Stimulated activated CD4-positive, alpha-beta T cell treated with anti-CD3 and anti-CD28 coated beads, TNF-alpha, amount 100 ng/mL, for 48 hours (primary cell): ENCODE results near the gene IDH3A.

ENCODE experiments used
- DNase-seq, 3 donors: peaks; one replicate each; pipeline ENCODE4 v3.0.0-alpha.2; 2020; ENCODE audit warnings: low read depth in 3 of 3

Gene IDH3A

DNA sequence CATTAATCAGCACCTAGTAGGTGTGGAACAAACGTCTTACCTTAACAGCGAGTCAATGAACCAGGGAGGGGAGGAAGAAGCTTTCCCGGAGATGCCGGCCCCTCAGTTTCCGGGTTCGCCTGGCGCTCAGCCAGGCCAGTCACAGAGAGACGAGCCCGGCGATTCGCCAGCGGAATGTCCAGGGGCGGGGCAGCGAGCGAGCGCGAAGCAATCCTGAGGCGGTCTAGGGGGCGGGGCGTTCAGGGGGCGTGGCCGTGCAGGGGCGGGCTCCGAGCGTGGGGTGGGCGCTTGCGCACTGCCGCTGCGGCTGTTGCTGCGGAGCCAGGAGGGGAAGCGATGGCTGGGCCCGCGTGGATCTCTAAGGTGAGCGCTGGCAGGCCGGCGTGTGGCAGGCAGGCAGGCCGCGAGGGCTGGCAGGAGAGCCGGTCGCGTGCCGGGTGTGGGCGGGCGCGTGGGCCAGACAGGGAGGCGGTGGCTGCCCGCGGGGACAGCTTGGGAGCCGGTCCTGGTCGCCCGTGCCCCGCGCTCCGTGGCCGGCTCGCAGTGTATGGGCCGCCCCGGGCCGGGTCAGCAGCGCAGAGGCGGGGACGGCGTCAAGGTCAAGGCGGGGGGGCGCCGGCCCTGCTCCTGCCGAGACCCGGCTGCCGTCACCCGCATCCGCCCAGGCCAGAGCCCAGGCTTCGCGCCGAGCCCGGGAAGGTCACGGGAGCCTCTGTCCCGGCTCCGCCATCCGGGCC is at the start of gene IDH3A:
Gene IDH3A (plus strand): TSS at position 295 of the 737 bp plus-strand sequence. CDS start 42 bp downstream, at position 337.
- DNase-seq = peak; percentile 97 to 100 (median 100)

DNA sequence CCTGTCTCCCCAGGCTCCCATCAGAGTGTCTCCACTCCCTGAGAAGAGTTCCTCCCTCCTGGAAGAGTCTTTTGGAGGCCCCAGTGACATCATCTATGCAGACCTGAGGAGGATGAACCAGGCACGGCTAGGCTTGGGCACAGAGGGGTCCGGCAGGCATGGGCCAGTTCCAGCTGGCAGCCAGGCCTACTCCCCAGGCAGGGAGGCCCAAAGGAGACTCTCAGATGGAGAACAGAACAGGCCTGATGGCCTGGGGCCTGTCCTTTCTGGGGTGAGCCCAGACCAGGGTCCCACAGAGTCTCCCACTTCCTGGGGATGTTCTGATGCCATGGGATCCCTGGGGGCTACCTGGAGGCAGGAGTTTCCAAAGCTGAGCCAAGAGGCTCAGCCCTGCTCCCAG is 48.3 kb upstream of the IDH3A start:
- no peak for DNase-seq

- DNase-seq = no peak
These were observed 47.6 kb upstream of the IDH3A start for GRCh38 chr15:78101423-78102105.

GRCh38 chr15:78102211-78102610 is 47.0 kb upstream of the IDH3A start:
- DNase-seq = no peak

DNA sequence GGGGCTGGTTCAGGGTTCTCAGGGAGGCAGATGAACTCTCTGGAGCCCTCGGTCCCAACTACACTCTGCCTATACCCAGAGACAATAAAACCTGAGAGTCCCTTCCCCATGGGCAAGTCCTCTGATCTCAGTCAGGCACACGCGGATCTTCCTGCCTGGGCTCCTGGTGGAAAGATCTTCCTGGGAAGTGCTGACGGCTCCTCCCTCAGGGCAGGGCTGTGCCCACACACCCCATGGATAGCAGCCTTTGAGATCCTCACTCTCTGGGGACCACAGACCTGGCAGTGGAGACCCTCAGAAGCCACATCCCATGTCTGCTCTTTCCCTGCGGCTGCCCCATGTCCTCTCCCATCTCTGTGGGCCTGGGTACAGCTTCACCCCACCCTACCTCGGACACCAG is 46.4 kb upstream of the IDH3A start:
- no peak for DNase-seq

GRCh38 chr15:78103406-78104118 is 45.6 kb upstream of the IDH3A start:
- DNase-seq = peak; percentile 35 to 54 (median 48)

- no peak for DNase-seq
These were observed 45.1 kb upstream of the IDH3A start for GRCh38 chr15:78104119-78104479.

DNA sequence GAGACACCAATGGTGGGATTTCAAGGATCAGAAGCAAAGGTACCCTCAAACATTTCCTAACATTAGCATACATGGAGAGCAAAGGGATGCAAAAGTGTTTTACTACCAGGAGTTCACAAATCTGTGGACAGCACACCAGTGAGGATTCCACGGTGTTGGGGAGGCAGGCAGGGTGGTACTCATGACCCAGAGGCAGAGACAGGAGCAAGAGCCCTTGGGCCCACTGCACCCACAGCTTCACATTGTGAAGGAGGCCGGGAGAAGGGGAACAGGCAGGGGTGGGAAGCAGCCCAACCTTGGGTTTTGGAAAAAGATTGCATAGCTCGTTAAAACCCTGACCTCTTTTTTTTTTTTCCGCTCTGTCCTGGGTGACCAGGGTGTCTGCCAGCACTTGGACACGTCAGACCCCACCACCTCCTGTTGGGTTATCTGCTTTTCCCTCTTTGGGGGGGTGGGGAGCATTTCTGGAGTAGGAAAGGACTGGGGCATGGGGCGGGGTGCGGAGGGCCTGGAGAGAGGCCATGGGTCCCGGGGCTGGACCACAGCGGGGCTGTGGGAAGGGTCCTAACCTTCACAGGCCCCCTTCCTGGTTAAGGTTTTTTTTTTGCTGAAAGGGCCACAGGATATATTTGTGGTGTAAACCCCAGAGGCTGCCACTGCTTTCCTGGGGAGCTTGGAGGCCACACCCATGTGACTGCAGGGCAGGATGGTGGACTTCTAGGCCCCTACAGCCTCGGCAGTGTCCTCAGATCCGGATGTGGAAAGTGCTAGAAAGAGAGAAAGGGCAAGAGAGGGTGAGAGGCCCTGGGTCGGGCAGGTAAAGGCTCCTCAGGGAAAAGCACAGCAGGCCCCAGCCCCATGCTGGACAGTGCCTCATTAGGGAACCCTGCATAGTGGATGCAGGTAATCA is 44.3 kb upstream of the IDH3A start:
- no peak for DNase-seq

GRCh38 chr15:78105476-78106241 is 43.5 kb upstream of the IDH3A start:
- DNase-seq = no peak

- DNase-seq = no peak
These were observed 41.7 kb upstream of the IDH3A start for GRCh38 chr15:78107471-78107870.

DNA sequence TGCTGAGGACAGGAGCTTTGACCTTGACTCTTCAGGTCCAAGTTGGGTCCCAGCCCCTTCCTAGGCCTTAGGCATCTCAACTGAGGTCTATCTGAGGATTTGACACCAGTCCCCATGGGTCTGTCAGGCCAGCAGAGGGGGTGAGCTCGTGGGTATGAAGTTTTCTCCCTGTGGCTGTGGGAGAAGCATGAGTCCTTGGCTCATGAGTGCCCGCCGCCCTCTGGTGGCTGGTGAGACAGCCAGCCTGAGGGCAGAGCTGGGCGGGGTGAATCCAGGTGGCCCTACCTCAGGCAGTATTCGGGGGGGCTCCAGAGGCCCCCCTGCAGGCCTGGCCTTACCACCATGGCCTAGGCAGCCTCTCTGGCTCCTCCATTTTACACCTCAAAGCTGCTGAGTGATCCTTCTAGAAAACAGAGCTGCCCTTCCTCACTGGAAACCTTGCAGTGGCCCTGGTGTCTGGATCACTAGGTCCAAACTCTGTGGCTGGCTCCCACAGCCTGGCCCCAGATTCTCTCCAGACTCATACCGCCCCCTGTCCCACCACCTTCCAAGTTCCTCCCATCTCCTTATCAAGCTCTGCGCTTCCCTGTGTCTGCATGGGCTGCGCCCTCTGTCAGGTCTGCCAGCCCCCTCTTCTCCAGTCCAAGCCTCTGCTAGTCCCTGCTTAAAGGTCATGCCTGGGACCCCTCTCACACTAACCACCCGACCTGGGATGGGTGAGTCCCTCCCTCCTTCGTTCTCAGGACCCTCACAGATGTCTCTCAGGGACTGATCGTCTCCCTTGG is 40.7 kb upstream of the IDH3A start:
- DNase-seq = peak; percentile 64 to 84 (median 75)

DNA sequence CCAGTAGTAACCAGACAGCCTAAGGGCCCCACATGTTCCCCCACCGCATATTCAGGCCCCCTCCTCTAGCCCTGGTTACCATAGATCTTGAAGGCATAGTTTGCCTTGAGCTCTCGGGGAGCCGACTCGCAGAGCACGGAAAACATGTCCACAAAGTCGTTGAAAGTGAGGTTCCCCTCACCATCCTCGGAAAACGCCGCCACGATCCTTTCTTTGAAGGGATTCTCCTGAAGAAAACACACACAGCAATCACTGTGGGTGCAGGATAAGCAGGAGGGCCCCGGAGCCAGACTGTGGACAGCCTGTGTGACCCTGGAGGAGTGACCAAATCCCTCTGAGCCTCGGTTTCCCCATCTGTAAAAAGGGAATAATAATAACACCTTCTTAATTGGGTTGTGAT is 40.0 kb upstream of the IDH3A start:
- DNase-seq = no peak

DNA sequence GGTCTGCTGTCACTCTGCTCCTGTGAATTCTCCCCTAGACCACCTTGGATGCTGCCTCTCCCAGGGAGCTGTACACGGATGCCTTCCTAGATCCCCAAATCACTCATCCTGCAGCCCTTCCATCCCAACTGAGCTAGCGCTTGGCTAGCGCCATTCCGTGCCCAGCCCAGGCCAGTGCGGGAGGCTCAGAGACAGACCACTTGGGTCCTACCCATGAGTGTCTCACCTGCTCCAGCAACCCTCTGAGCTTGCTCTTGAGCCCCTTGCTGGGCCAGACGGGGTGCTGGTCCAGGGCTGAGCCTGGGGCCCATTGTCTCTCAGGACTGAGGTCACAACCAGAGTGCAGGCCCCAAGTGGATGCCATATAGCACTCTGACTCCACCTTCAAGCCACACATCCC is 39.1 kb upstream of the IDH3A start:
- DNase-seq = no peak

GRCh38 chr15:78110916-78111475 is 38.2 kb upstream of the IDH3A start:
- no peak for DNase-seq

DNA sequence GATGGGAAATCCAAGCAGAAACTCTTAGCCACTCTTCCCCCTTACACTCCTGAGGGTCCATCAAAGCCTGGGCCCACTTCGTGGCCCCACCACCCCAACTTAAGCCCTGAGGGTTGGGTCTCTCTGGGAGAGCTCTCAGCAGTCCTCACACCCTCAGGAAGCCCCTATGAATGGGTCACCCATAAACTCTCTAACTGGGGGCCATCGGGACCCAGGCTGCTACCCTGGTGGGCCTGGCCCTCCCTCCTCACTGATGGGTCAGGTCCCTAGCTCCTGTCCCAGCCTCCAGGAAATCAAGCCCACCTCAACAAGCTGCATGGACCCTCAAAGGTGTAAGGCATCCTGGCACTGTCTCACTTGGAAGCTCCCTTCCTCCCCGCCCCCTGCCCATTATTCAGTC is 37.4 kb upstream of the IDH3A start:
- DNase-seq = no peak

DNA sequence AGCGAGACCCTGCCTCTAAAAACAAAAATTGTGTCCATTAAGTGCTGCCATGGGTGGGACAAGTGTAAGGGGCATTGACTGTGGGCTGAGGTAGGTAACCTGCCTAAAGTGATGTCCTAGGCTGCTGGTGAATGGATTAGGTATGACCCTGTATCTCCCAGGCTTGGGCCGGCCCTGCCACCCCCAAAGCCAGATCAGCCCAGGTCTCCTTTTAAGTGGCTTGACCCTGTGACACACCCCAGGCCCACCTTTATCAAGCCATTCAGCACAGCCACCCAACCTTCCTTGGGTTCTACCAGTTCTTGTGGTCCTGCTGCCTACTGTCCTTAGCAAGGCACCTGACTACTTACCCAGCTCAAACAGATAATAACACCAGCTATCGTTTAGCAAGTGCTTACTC is 36.6 kb upstream of the IDH3A start:
- no peak for DNase-seq

DNA sequence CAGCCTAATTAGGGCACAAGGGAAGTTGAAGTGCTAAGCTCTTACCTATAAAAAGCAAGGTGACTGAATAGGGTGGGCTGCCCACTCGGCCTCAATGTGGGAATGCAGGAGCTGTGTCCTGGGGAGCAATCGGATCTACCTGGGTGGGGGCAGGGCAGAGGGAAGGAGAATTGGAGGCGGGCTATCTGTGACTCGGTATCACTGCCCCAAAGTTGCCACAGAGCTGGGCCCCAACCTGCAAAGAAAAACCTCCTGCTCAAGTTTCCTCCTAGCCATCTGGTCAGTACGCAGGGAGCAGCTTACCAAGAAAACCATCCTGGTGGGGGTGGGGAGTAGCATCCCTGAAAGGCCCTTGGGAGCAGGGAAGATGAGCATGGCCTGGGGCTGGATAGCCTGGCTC is 28.6 kb upstream of the IDH3A start:
- DNase-seq = no peak

DNA sequence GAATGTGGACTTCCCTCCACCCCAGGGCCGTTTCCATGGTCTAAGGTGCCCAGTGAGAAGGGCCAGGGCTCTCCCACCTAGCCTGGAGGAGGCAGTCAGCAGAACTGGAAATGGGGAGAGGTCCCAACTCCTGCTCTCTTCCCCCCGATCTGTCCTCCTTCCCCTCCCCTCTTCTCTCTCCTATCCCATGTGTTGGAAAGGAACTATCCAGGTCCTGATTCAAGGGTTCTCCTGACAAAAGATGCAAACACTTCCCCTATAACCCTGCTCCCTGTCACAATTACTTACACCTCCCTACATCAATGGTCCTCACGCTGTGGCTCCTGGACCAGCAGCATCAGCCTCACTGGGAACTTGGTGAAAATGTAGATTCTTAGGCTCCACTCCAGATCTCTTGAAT is 23.9 kb upstream of the IDH3A start:
- no peak for DNase-seq

GRCh38 chr15:78127882-78128281 is 21.3 kb upstream of the IDH3A start:
- no peak for DNase-seq
